IMR-90 (cell line): ENCODE measurements around the gene ZNF765.

ENCODE experiments used
- CHD1 ChIP-seq: IDR thresholded peaks from 2 replicates; pipeline ENCODE4 v1.6.1; 2012; ENCODE audit warnings: low read depth, low read length, improper control_type of control experiment
- FOS ChIP-seq: fragments of 150-350 bp; IDR thresholded peaks from 2 replicates; pipeline ENCODE4 v1.6.1; 2016; ENCODE audit warnings: low read depth, low read length
- MAFK ChIP-seq: IDR thresholded peaks from 2 replicates; pipeline ENCODE4 v1.6.1; 2012; ENCODE audit warnings: low read depth, low read length, improper control_type of control experiment
- MAZ ChIP-seq: IDR thresholded peaks from 2 replicates; pipeline ENCODE4 v1.6.1; 2012; ENCODE audit warnings: low read depth, mild to moderate bottlenecking, low read length, improper control_type of control experiment, moderate library complexity, borderline replicate concordance
- MXI1 ChIP-seq: IDR thresholded peaks from 2 replicates; pipeline ENCODE4 v1.6.1; 2012; ENCODE audit warnings: low read depth, mild to moderate bottlenecking, low read length, moderate library complexity, borderline replicate concordance
- POLR2A ChIP-seq: IDR thresholded peaks from 2 replicates; pipeline ENCODE4 v1.6.1; 2012; ENCODE audit warnings: mild to moderate bottlenecking, low read depth, low read length
- RAD21 ChIP-seq: IDR thresholded peaks from 2 replicates; pipeline ENCODE4 v1.6.1; 2012; ENCODE audit warnings: low read length, improper control_type of control experiment
- RCOR1 ChIP-seq: IDR thresholded peaks from 2 replicates; pipeline ENCODE4 v1.6.1; 2012; ENCODE audit warnings: mild to moderate bottlenecking, low read length, improper control_type of control experiment; ENCODE audit not compliant: insufficient replicate concordance
- RFX5 ChIP-seq: IDR thresholded peaks from 2 replicates; pipeline ENCODE4 v1.8.0; 2012; ENCODE audit warnings: low read depth, mild to moderate bottlenecking, low read length, moderate library complexity
- SMC3 ChIP-seq: fragments of 150-350 bp; IDR thresholded peaks from 2 replicates; pipeline ENCODE4 v1.6.1; 2016; ENCODE audit warnings: low read depth, mild to moderate bottlenecking, antibody characterized with exemption, low read length, moderate library complexity
- TF ChIP-seq, protein P1 (sequence below): conservative IDR thresholded peaks from 2 replicates; pipeline ENCODE4 v1.5.1; 2012; ENCODE audit warnings: mild to moderate bottlenecking, low read depth, low read length, improper control_type of control experiment
- TF ChIP-seq, protein P2 (sequence below): fragments of 150-350 bp; IDR thresholded peaks from 2 replicates; pipeline ENCODE4 v1.6.1; 2017; ENCODE audit warnings: mild to moderate bottlenecking, antibody characterized with exemption, low read length, low read depth
- TF ChIP-seq, protein P3 (sequence below): fragments of 150-350 bp; IDR thresholded peaks from 2 replicates; pipeline ENCODE4 v1.6.1; 2016; ENCODE audit warnings: low read depth, mild to moderate bottlenecking, low read length, moderate library complexity, borderline replicate concordance

DNA sequence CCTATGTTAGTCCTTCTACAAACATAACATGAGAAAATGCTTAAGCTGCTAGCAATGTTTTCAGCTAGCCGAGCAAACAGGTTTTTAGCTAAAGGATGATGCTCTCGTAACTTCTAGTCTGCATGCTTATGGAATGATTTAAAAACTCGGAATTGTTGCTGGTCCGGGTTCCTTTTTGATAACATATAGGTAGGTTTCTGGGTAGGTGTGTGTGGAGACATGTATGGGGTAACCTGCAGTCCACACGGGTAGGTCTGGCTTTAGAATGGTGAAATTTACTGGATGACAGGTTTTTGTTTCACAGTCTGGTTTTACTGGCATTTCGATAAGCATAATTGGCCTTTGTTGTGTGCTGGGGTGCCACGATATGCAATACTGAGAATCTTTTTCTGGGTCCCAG, 77.0 kb downstream of the ZNF765 start:
- TF ChIP-seq, protein P1, sequence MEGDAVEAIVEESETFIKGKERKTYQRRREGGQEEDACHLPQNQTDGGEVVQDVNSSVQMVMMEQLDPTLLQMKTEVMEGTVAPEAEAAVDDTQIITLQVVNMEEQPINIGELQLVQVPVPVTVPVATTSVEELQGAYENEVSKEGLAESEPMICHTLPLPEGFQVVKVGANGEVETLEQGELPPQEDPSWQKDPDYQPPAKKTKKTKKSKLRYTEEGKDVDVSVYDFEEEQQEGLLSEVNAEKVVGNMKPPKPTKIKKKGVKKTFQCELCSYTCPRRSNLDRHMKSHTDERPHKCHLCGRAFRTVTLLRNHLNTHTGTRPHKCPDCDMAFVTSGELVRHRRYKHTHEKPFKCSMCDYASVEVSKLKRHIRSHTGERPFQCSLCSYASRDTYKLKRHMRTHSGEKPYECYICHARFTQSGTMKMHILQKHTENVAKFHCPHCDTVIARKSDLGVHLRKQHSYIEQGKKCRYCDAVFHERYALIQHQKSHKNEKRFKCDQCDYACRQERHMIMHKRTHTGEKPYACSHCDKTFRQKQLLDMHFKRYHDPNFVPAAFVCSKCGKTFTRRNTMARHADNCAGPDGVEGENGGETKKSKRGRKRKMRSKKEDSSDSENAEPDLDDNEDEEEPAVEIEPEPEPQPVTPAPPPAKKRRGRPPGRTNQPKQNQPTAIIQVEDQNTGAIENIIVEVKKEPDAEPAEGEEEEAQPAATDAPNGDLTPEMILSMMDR = no peak
- TF ChIP-seq RAD21 = no peak
- TF ChIP-seq, protein P2, sequence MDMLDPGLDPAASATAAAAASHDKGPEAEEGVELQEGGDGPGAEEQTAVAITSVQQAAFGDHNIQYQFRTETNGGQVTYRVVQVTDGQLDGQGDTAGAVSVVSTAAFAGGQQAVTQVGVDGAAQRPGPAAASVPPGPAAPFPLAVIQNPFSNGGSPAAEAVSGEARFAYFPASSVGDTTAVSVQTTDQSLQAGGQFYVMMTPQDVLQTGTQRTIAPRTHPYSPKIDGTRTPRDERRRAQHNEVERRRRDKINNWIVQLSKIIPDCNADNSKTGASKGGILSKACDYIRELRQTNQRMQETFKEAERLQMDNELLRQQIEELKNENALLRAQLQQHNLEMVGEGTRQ = no peak
- TF ChIP-seq, protein P3, sequence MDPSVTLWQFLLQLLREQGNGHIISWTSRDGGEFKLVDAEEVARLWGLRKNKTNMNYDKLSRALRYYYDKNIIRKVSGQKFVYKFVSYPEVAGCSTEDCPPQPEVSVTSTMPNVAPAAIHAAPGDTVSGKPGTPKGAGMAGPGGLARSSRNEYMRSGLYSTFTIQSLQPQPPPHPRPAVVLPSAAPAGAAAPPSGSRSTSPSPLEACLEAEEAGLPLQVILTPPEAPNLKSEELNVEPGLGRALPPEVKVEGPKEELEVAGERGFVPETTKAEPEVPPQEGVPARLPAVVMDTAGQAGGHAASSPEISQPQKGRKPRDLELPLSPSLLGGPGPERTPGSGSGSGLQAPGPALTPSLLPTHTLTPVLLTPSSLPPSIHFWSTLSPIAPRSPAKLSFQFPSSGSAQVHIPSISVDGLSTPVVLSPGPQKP = no peak
- no peak for TF ChIP-seq MAFK
- no peak for TF ChIP-seq SMC3
- TF ChIP-seq POLR2A = no peak
- no peak for TF ChIP-seq MAZ
- no peak for TF ChIP-seq RFX5
- no peak for TF ChIP-seq MXI1
- TF ChIP-seq RCOR1 = no peak
- TF ChIP-seq CHD1 = no peak
- TF ChIP-seq FOS = no peak
